Kidney (tissue), 14 donors: ENCODE measurements around the gene TSPAN15. TPM values are rescaled to one million over a fixed set of nuclear protein-coding genes. Genes with fewer than 3 reads are reported as not detected.

Experiments
- DNase-seq, 5 donors: peaks; one replicate each; pipeline ENCODE4 v3.0.0-alpha.2; 2013 to 2020
- FAIRE-seq: peaks from 2 replicates; lab custom pipeline; 2012; peaks lifted over from hg19 to GRCh38; lab: Jason Lieb, UNC
- H3K27ac ChIP-seq, 2 donors: one replicate each; pipeline ENCODE4 v1.7.0; 2013; ENCODE audit warnings: low read depth in 2 of 2, low read length in 2 of 2, inconsistent platforms in 1 of 2
- H3K27me3 ChIP-seq: one replicate; pipeline ENCODE4 v1.7.1; 2013; ENCODE audit warnings: low read length, inconsistent platforms; ENCODE audit not compliant: control insufficient read depth, insufficient read depth
- H3K36me3 ChIP-seq, 3 donors: one replicate each; pipeline versions ENCODE4 v1.7.0 to v1.7.1; 2013; ENCODE audit warnings: low read length in 3 of 3, control low read depth in 1 of 3, inconsistent platforms in 1 of 3; ENCODE audit not compliant: insufficient read depth in 3 of 3, control insufficient read depth in 2 of 3
- H3K4me1 ChIP-seq, 3 donors: one replicate each; pipeline versions ENCODE4 v1.7.0 to v1.7.1; 2013; ENCODE audit warnings: low read length in 3 of 3, inconsistent platforms in 1 of 3, low read depth in 1 of 3; ENCODE audit not compliant: control insufficient read depth in 2 of 3, insufficient read depth in 2 of 3
- H3K4me3 ChIP-seq, 3 donors: one replicate each; pipeline versions ENCODE4 v1.7.0 to v1.8.1; 2013; ENCODE audit warnings: low read length in 3 of 3, control low read depth in 1 of 3, inconsistent platforms in 1 of 3
- H3K9ac ChIP-seq, 3 donors: one replicate each; pipeline versions ENCODE4 v1.7.0 to v1.7.1; 2013; ENCODE audit warnings: low read length in 3 of 3, control low read depth in 1 of 3, inconsistent platforms in 1 of 3
- H3K9me3 ChIP-seq, 3 donors: one replicate each; pipeline versions ENCODE4 v1.7.0 to v1.7.1; 2013; ENCODE audit warnings: low read length in 3 of 3, control low read depth in 1 of 3, inconsistent platforms in 1 of 3; ENCODE audit not compliant: control insufficient read depth in 2 of 3, insufficient read depth in 1 of 3
- CTCF ChIP-seq: IDR thresholded peaks from 3 replicates; pipeline ENCODE4 v1.5.1; 2012; ENCODE audit warnings: mild to moderate bottlenecking, moderate library complexity, borderline replicate concordance; ENCODE audit not compliant: insufficient read depth; ENCODE audit errors: extremely low read depth
- intact Hi-C: fragments of 100-400 bp; cut with DNase I; formaldehyde crosslinking; loops from one replicate; pipeline ENCODE4 v1.11.1; 2022
- polyA plus RNA-seq: library from polyadenylated mRNA; stranded (reverse); fragments of 350-450 nt; fragmentation: Illumina TruSeq; extraction: RNeasy Lipid Tissue Mini Kit (QIAGEN cat#74804); gene quantifications from one replicate; pipeline ENCODE4 v1.2.3, GENCODE V29; 2014; ENCODE audit warnings: low read depth, low replicate concordance; ENCODE audit not compliant: insufficient read depth
- total RNA-seq: library from RNA; stranded (reverse); fragmentation: NEBNext Ultra II Directional; extraction: Animal tissue kit (Norgen Biotek cat#: 25700); gene quantifications from one replicate; pipeline ENCODE4 v1.2.1, GENCODE V29; 2021
- donor health status: control.
- donor health status: control.
- donor health status: control.
- donor health status: control.
- donor health status: control.
- donor health status: DM: yes; HTN: yes; CAD: no.
- donor health status: Normal renal cell carcinoma (clear cell type).

TSPAN15 gene
- total and polyA plus RNA-seq, 2 donors from 2014 or later: 28.2 to 65.4 TPM

DNA sequence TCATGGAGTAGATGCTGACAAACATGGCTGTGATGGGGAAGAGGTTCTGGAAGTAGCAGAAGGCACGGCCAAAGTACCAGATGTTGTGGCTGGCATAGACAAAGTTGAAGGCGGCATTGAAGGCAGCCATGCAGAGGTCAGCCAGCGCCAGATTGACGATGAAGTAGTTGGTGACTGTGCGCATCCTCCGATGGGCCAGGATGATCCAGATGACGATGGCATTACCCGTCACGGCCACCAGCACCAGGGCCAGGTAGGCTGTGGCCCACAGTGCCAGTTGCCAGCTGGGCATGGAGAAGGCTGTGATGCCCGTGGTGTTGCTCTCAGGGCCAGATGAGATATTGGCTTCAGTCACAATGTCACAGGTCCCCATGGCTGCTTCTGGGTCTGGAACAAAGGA, 35.3 kb upstream of the TSPAN15 start:
- Histone ChIP-seq H3K27ac (no peak overlapping the region), H3K27me3 (no peaks in the 10 kb centered on the region), H3K9ac (no peak overlapping the region), H3K4me3 (no peak overlapping the region), H3K4me1 (no peaks in the 10 kb centered on the region), H3K36me3 (no peaks in the 10 kb centered on the region), H3K9me3 (no peaks in the 10 kb centered on the region)
- TF ChIP-seq CTCF: no peak
- no peak for FAIRE-seq
- DNase-seq: no peak
- intact Hi-C loops: no loop called here

GRCh38 chr10:69416695-69417094, 34.6 kb upstream of the TSPAN15 start, which contains the start of gene TACR2:
TACR2 (minus strand) TSS chr10:69416918; CDS start chr10:69416323, 595 bp downstream.
- DNase-seq: no peak
- no peak for TF ChIP-seq CTCF
- FAIRE-seq: no peak

GRCh38 chr10:69417542-69417941, 33.7 kb upstream of the TSPAN15 start:
- no peak for DNase-seq

More at GRCh38 chr10:69416695-69417094, 34.6 kb upstream of the TSPAN15 start, which contains the start of gene TACR2:
- Histone ChIP-seq H3K27ac (no peak within 1 kb of the TSS), H3K27me3 (no peaks in the 10 kb centered on the region), H3K4me1 (no peaks in the 10 kb centered on the region), H3K9ac (no peak within 1 kb of the TSS), H3K9me3 (no peaks in the 10 kb centered on the region), H3K4me3 (no peak within 1 kb of the TSS), H3K36me3 (no peaks in the 10 kb centered on the region)
- intact Hi-C loops: no loop called here

More at GRCh38 chr10:69417542-69417941, 33.7 kb upstream of the TSPAN15 start:
- no peaks in the 10 kb centered on the region for H3K4me1 ChIP-seq
- H3K9ac ChIP-seq: no peak overlapping the region
- no peak for FAIRE-seq
- no peak overlapping the region for H3K27ac ChIP-seq
- H3K4me3 ChIP-seq: no peak overlapping the region
- intact Hi-C loops: no loop called here
- no peak for TF ChIP-seq CTCF
- no peaks in the 10 kb centered on the region for H3K27me3 ChIP-seq
- no peaks in the 10 kb centered on the region for H3K36me3 ChIP-seq
- no peaks in the 10 kb centered on the region for H3K9me3 ChIP-seq
